ENCODE measurements around the gene SFMBT2.
A peak's percentile ranks its signal among the peaks of the same experiment; 100 is the strongest.

The SFMBT2 gene

GRCh38 chr10:7293378-7293920, 117.4 kb downstream of the SFMBT2 start:
- DNase-seq, result no peak

DNA sequence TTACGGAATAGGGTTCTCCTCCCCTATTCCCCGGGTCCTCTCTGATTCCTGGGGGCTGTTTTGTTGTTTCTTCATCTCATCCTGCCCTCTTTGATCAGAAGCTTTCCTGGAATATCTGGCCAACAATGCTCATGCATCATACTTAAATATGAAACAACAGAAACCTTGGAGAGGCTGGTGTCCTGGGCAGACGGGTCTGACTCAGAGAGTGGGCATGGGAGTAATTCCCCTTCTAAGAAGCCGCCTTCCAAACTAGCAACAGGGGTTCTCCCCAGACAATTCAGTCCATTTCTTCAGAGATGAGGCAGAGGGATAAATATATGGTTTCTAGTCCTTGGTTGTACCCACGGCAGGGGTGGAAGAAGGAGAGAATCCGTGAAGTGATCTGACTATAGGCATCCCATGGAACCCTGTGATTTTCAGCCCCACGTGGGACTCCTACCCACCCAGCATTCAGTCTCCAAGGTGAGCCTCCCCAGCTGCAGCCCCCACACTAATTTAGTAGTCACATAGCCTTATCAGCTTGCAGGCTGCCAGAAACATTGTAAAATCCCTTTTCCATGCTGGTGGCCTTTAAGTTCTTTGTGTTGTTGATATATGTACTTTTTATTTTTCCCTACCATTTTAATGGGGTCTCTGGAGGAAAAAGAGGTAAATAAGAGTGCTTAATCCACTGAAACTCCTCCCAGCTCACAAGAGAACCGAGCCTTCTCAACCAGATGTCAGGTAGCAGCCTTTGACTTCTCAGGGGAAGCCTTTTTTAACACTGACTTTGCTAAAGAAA, 119.2 kb downstream of the SFMBT2 start:
- no peak for DNase-seq

DNA sequence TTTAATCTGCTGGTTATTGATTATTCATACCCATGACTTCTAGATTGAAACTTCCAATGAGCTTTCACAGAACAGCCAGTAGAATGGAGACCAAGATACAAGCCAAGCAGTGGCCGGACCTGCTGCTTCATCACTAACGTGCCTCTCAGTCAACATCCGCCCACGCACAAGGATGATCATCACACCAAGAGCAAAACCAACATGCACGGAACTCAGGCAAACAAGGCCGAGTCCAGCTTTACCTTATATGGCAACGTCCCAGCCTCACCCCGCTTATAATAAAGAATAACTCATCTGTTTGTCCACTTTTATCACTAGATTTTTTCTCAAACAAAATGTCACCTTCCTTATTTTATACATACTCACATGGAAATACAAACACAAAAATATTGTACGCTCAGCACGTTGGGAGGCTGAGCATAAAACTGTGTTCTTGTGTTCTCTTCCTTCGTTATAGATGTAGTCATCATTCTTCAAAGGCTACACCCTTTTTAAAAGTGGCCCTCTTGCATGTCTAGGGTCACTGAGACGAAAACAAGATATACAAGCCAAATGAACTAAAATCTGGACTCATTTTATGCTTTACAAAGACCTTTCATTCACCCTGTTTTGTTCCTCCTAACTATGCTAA, 122.7 kb downstream of the SFMBT2 start:
- no peak for DNase-seq

- no peak for DNase-seq
These were observed 123.5 kb downstream of the SFMBT2 start for GRCh38 chr10:7287377-7287776.

- no peak for DNase-seq
These were observed 125.1 kb downstream of the SFMBT2 start for GRCh38 chr10:7285522-7286322.

DNA sequence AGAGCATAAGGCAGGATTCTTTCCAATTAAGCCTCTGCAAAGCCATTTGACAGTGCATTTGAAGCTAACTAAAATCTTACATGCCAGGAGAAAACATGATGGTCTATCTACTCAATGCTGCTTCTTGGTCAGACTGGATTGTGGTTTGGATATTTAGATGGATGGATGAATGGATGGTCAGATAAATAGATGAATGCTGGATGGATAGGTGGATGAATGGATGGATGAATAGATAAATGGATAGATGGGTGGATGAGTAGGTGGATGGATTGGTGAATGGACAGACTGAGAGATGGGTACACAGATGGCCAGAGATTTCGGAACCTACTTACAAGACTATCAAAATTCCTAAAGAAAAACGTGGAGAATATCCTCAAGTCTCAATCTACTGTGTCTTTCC, 127.6 kb downstream of the SFMBT2 start:
- DNase-seq, result no peak

DNA sequence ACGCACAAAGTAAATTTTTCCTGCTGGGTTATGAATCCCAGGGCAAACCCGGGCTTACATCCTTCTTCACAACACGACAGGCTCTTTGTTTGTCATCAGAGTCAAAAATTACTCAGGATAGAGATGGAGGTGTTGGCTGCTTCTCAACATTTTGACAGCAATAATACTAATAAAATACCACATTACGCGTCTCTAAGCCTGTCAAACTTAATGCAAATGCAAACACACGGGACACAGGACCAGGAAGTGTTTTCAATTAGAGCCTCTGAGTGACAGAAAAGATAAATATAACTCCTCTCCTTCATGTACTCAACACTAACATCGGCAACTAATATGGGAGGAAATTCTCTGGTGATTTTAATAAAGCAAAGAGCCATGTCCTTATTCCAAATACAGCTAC, 128.4 kb downstream of the SFMBT2 start:
- DNase-seq, result no peak

- DNase-seq, result no peak
These were observed 129.4 kb downstream of the SFMBT2 start for GRCh38 chr10:7281429-7281828.

- no peak for DNase-seq
These were observed 131.5 kb downstream of the SFMBT2 start for GRCh38 chr10:7279303-7279702.

DNA sequence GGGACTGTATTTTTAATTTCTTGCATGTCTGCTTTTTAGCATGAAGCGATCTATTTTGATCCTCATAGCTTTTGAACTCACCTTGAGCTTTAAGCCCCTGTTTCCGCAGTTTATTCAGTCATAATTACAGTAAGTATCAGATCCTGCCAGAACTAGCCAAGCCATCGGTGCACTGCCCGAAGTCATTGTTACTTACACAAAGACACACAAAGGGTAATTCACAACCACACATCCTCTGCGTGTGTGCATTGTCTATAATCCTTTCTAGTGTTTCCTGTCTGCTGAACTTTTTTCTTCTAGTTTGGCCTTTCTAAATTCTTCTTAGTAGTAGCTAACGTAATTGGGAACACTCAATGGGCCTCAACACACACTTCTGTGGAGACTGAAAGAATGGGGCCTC, 133.0 kb downstream of the SFMBT2 start:
- no peak for DNase-seq

DNA sequence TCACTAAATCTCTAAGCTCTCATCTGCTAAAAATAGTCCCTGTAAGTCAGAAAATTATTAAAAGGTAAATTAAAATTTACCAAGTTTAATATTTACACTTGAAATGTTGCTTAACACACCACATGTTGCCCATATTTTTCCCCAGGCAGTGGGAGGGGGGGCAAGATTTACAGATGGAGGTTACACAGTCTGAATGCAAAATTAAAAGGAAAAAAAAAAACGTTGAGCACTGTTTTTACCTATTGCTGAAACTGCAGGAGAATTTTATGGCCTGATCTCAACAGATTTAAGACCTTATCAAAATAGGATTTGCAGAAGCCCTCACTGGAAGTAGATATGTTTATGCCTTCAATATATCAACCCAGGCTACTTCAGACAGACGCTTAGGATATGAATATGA, 133.4 kb downstream of the SFMBT2 start:
- DNase-seq, result no peak

GRCh38 chr10:7275761-7276440, 134.9 kb downstream of the SFMBT2 start:
- no peak for DNase-seq

DNA sequence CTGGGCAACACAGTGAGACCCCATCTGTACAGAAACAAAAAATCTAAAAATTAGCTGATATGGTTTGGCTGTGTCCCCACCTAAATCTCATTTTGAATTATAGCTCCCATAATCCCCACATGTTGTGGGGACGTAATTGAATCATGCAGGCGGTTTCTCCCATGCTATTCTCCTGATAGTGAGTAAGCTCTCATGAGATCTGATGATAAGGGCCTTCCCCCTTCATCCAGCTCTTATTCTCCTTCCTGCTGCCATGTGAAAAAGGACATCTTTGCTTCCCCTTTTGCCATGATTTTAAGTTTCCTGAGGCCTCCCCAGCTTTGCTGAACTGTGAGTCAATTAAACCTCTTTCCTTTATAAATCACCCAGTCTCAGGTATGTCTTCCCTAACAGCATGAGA, 136.5 kb downstream of the SFMBT2 start:
- no peak for DNase-seq

GRCh38 chr10:7272008-7272407, 138.8 kb downstream of the SFMBT2 start:
- no peak for DNase-seq

DNA sequence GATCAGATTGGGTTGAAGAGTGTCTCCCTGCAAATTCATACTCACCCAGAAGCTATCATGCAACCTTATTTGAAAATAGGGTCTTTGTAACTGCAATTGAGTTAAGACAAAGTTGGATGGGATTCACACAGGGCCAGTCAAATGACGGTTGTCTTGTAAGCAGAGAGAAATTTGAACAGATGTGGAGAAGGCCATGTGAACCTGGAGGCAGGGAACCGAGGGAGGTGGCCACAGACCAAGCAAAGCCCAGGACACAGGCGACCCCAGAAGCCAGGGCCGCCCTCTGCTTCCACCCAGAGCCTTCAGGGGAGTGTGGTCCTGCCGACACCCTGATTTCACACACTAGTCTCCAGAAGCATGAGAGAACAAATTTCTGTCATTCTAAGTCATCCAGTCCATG, 140.8 kb downstream of the SFMBT2 start:
- DNase-seq, result no peak

DNA sequence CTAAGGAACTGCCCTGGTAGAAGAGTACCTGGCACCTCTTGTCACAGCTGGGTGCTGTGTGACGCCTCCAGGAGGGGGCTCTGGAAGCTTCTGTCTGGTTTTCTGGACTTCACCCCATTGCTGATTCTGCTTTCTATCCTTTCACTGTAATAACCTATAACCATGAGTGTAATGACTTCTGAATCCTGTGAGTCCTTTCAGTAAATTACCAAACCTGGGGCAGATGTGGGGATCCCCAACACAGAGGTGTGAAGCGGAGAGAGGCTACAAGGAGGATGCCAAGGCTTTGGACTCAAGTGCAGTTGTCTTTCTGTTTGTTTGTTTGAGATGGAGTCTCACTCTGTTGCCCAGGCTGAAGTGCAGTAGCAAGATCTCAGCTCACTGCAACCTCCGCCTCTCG, 143.7 kb downstream of the SFMBT2 start:
- DNase-seq, result no peak

DNA sequence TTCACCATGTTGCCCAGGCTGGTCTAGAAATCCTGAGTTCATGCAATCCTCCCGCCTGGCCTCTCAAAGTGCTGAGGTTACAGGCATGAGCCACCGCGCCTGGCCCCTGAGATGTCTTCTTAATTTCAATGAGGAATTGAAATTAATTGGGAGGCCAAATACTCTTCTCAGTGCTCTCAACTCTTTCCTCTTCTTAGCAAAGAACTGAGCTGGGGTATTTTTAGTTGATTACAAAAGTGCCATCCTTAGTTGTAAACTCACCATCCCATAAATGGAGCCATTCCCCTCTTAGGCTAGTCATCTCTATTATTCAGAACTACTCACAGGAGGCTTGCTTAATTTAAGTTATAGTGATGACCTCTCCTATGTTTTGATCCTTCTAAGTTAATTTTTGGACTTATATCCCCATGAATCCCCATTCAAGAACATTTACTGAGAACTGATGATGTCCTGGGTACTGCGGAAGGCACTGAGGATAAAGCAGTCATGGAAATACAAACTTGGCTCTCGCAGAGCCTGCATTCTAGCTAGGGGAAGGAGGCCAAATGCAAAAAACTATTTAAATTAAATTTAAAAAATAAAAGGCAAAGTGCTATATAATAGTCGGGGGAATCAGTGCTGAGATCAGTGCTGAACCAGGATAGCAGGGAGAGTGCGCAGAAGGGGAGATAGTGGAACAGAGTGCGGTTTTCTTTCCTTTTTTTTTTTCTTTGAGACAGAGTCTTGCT, 145.3 kb downstream of the SFMBT2 start:
- DNase-seq, result no peak

DNA sequence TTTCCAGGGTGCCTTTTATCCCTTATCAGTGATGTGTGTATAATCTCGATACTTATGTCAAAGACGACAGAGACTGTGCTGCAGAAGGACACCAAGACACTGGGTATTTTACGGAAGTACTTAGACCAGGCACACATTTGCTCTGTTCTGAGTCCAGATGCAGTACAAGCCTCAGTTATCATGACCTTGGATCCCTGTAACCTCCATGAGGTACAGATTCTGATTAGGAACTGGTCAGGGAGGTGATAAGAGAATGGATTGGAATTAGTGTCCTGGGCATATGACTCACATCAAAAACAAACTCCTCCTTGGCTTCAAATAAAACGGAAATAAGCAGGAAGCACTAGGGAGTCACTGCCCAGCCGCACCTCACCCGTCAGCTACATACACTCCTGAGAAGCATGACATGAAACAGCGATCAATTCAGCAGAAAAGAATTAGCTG, 146.5 kb downstream of the SFMBT2 start:
- DNase-seq, result no peak

GRCh38 chr10:7263616-7264015, 147.2 kb downstream of the SFMBT2 start:
- DNase-seq, result no peak

- peak; percentile 42 for DNase-seq
These were observed 149.5 kb downstream of the SFMBT2 start for GRCh38 chr10:7261351-7261750.

- DNase-seq, result peak; percentile 12
These were observed 149.9 kb downstream of the SFMBT2 start for GRCh38 chr10:7260912-7261311.

DNA sequence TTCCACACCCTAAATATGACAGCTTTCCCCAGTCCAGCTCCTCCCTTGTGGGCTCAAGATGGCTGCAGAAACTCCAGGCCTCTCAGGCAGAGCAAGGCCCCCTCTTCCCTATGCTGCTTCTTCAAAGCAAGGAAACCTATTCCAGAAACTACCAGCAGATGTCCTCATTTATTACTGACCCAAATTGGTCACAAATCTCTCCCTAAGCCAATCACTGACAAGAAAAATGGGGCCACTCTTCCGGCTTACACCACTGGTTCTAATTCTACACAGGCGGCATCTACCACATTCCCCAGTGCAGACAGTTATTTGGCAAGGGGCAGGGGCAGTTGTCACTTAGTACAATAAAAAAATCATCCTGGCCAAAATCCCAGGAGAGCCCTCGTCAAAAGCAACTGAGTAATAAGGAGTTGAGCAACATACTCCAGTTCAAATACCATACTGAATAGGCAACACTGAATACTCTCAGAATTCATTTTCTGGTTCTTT, 150.4 kb downstream of the SFMBT2 start:
- DNase-seq, result peak; percentile 97
